Activated CD8-positive, alpha-beta memory T cell treated with anti-CD3 and anti-CD28 coated beads, Interleukin-2, amount 10 ng/mL, durations not matched to agents 7 days and 5 days (primary cell): ENCODE measurements around the gene KRTAP5-8. TPM values are rescaled to one million over a fixed set of nuclear protein-coding genes. Genes with fewer than 3 reads are reported as not detected.
"Not testable (repeated sequence)": the region's sequence is repeated elsewhere in the genome, so short reads cannot be mapped to it uniquely, and the experiment has no call there.

ENCODE experiments used
- ATAC-seq: fragments of 150-1000 bp; cut with Tn5 transposase; one replicate; pipeline ENCODE4 v1.10.0; 2021; ENCODE audit warnings: moderate library complexity
- CTCF ChIA-PET: fragments of 350-600 bp; sonication (Branson Sonifier 250); formaldehyde crosslinking; loops from one replicate; lab custom pipeline; 2021; ENCODE audit warnings: antibody characterized with exemption; lab: Charles Lee
- DNase-seq: peaks from one replicate; pipeline ENCODE4 v3.0.0-alpha.2; 2020
- H3K27ac Mint-ChIP-seq: one replicate; pipeline ENCODE4 v1.8.0; 2021; ENCODE audit warnings: mild to moderate bottlenecking, mixed read lengths
- H3K27me3 Mint-ChIP-seq: one replicate; pipeline ENCODE4 v1.8.0; 2021; ENCODE audit warnings: mixed read lengths
- H3K36me3 Mint-ChIP-seq: one replicate; pipeline ENCODE4 v1.8.0; 2021; ENCODE audit warnings: mild to moderate bottlenecking, mixed read lengths
- H3K4me1 Mint-ChIP-seq: one replicate; pipeline ENCODE4 v1.8.0; 2021; ENCODE audit warnings: mixed read lengths
- H3K4me3 Mint-ChIP-seq: one replicate; pipeline ENCODE4 v1.8.0; 2021; ENCODE audit warnings: mild to moderate bottlenecking, moderate library complexity, mixed read lengths
- H3K9me3 Mint-ChIP-seq: one replicate; pipeline ENCODE4 v1.8.0; 2022; ENCODE audit warnings: low read depth, mixed read lengths
- total RNA-seq, 2 experiments: library from RNA; stranded (reverse); gene quantifications; one replicate each; pipeline ENCODE4 v1.2.3, GENCODE V29; 2021

Gene KRTAP5-8, protein sequence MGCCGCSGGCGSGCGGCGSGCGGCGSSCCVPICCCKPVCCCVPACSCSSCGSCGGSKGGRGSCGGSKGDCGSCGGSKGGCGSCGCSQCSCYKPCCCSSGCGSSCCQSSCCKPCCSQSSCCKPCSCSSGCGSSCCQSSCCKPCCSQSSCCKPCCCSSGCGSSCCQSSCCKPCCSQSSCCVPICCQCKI
- not detected for total RNA-seq

DNA sequence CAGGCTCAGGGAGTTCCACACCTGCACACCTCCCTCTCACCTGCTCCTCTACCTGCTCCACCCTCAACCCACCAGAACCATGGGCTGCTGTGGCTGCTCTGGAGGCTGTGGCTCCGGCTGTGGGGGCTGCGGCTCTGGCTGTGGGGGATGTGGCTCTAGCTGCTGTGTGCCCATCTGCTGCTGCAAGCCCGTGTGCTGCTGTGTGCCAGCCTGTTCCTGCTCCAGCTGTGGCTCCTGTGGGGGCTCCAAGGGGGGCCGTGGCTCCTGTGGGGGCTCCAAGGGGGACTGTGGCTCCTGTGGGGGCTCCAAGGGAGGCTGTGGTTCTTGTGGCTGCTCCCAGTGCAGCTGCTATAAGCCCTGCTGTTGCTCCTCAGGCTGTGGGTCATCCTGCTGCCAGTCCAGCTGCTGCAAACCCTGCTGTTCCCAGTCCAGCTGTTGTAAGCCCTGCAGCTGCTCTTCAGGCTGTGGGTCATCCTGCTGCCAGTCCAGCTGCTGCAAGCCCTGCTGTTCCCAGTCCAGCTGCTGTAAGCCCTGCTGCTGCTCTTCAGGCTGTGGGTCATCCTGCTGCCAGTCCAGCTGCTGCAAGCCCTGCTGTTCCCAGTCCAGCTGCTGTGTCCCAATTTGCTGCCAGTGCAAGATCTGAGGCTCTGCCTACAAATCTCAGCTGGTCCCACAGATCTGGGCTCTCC lies at the start of gene KRTAP5-8:
Gene KRTAP5-8 (plus strand): TSS at position 49 of the 689 bp plus-strand sequence. CDS start 31 bp downstream, at position 80.
- H3K27ac Mint-ChIP-seq, H3K27me3 Mint-ChIP-seq, H3K4me3 Mint-ChIP-seq, H3K36me3 Mint-ChIP-seq, CTCF ChIA-PET, H3K9me3 Mint-ChIP-seq, H3K4me1 Mint-ChIP-seq, ATAC-seq: not testable (repeated sequence)
- peak; percentile 16 for DNase-seq

DNA sequence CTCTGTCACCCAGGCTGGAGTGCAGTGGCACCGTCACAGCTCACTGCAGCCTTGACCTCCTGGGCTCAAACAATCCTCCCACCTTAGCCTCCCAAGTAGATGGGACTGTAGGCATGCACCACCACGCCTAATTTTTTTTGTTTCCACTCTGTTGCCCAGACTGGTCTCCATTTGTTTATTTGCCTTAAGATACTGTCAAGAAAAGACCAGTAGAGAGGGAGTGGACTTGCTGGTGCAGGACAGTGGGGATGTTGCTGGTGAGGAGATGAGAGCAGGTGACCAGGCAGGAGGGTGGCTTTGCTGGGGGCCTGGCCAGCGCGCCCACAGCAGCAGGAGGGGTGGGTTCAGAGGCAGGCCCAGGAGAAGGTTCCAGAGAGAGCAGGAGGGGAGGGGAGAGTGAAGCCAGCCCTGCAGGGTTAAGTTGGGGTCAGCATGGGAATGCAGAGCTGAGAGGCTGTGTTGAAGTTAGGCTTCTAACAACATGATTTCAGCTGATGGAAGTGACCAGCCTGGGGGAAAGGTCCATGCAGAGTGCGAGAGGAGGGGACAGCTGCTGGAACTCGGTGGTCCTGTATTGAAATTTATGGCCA lies 49.0 kb upstream of the KRTAP5-8 start:
- no peak for DNase-seq
- CTCF ChIA-PET = no interaction called here
- H3K27me3 Mint-ChIP-seq = no peaks in the 10 kb centered on the region
- no peak overlapping the region for H3K4me3 Mint-ChIP-seq
- peak overlapping the region; percentile 68 for H3K27ac Mint-ChIP-seq
- no peaks in the 10 kb centered on the region for H3K9me3 Mint-ChIP-seq
- H3K4me1 Mint-ChIP-seq = peaks cover 20% of the 10 kb centered on the region
- peaks cover 45% of the 10 kb centered on the region for H3K36me3 Mint-ChIP-seq
- ATAC-seq = no peak

DNA sequence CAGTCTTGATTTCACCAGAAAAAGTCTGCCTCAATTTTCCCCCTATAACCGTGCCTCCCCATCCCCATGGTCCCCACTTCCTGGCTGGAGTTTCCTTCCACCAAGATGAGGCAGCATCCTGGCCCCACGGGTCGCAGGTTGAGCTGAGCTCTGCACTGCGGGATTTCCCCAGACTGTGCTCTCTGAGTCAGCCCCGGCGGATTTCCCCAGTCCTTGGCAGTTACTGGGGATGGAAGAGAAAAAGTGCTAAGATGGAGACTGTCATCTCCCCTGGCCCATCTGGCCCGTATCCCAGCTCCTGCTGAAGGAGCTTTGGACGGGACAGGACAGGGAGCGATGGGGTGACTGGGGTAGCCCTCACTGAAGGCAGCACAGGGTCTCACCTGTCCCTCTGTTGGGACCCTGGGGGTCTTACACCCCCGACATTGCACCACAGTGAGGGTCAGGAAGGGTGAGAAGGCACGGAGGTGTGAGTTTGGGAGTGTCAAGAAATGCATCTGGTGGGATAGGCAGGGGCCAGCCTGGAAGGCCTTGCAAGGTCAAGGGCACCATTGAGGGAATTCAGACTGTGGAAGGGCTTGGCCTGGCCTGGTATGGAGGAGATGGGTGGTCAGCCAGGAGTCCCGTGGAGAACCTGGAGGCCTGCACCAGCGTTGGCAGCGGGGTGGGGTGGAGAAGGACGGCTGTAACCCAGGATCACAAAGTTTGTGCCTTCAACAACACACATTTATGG lies 48.3 kb upstream of the KRTAP5-8 start:
- peaks cover 40% of the 10 kb centered on the region for H3K36me3 Mint-ChIP-seq
- no peaks in the 10 kb centered on the region for H3K27me3 Mint-ChIP-seq
- CTCF ChIA-PET = no interaction called here
- peak overlapping the region; percentile 37 for H3K27ac Mint-ChIP-seq
- no peaks in the 10 kb centered on the region for H3K9me3 Mint-ChIP-seq
- ATAC-seq = peak; percentile 57
- peaks cover 20% of the 10 kb centered on the region for H3K4me1 Mint-ChIP-seq
- DNase-seq = peak; percentile 51
- H3K4me3 Mint-ChIP-seq = no peak overlapping the region

DNA sequence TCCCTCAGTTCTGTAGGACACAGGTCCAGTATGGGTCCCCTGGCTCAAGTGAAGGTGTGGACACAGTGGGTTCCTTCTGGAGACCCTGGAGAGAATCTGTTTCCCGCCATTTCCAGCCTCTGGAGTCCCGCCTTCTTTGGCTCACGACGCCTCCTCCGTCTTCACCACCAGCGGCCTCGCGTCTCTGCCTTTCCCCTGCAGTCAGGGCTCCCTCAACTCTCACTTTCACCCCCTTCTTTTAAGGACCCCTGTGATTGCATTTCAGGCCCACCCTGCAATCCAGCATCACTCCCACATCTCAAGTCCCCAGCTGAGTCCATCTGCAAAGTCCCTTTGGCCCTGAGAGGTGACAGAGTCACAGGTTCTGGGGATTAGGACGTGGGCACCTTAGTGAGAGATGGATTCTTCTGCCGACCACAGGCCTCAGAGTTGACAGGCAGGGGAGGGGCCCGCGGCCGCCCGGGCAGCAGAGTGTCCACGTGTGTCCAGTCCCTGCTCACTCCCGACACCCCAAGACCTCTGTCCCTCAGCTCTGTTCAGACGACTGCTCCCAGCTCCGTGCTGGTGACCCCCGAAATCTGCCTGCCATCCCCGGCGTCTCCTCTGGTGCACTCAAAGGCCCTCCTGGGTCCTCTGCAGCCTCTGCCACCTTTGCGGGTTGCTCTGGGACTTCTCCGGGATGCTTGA lies 47.6 kb upstream of the KRTAP5-8 start:
- no peak for ATAC-seq
- H3K36me3 Mint-ChIP-seq = peaks cover 42% of the 10 kb centered on the region

DNA sequence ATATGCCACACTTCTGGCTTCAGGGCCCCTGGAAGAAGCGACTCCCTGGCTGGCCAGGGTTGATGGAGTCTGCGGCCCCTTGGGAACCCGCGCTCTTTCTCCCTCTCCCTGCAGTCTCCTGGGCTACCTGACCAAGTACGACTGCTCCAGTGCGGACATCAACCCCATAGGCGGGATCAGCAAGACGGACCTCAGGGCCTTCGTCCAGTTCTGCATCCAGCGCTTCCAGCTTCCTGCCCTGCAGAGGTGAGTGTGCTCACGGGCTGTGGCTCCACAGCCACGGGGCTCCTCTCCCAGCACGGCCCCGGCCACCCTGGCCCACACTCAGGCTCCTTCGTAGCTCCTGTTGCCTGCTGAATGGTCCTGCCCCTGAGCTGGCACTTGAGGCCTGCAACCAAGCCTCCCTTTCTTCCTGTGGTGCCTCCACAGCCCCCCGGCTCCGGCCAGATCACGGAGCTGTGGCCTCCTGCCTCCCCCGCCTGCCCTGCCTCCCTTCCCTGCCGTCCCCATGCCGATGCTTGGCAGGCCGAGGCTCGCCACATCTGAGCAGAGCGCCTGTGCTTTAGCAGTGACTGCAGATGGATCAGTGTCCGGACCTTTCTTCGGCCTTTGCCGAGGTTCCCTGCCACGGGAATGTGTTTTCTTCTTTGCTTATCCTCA lies 47.0 kb upstream of the KRTAP5-8 start:
- DNase-seq (no peak), ATAC-seq (no peak)
- H3K27me3 Mint-ChIP-seq = no peaks in the 10 kb centered on the region
- H3K4me3 Mint-ChIP-seq = no peak overlapping the region
- H3K36me3 Mint-ChIP-seq = peaks cover 42% of the 10 kb centered on the region
- H3K9me3 Mint-ChIP-seq = no peaks in the 10 kb centered on the region
- peaks cover 20% of the 10 kb centered on the region for H3K4me1 Mint-ChIP-seq
- H3K27ac Mint-ChIP-seq = no peak overlapping the region
- CTCF ChIA-PET = no interaction called here

More for the DNA sequence above, 47.6 kb upstream of the KRTAP5-8 start:
- DNase-seq = no peak
- no peak overlapping the region for H3K4me3 Mint-ChIP-seq
- H3K27me3 Mint-ChIP-seq = no peaks in the 10 kb centered on the region
- H3K9me3 Mint-ChIP-seq = no peaks in the 10 kb centered on the region
- no peak overlapping the region for H3K27ac Mint-ChIP-seq
- peaks cover 20% of the 10 kb centered on the region for H3K4me1 Mint-ChIP-seq
- CTCF ChIA-PET = no interaction called here

DNA sequence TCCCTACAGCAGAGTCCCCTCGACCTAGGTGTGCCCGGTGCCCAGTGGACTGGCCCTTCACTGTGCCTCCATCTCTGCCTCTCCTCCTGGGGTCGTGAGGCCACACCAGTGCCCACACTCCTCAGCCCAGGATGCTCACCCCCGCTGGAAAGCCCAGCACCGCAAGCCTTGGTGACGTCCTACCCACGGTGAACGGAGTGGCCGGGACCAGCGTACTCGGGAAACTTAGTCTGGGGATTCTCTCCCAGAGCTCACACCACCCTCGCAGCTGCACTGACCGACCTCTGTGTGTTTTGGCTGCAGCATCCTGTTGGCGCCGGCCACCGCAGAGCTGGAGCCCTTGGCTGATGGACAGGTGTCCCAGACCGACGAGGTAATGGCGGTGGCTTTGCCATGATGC lies 46.3 kb upstream of the KRTAP5-8 start:
- peaks cover 36% of the 10 kb centered on the region for H3K36me3 Mint-ChIP-seq
- peaks cover 20% of the 10 kb centered on the region for H3K4me1 Mint-ChIP-seq
- H3K27me3 Mint-ChIP-seq = no peaks in the 10 kb centered on the region
- no peak for ATAC-seq
- CTCF ChIA-PET = no interaction called here
- no peak overlapping the region for H3K4me3 Mint-ChIP-seq
- no peak for DNase-seq
- no peak overlapping the region for H3K27ac Mint-ChIP-seq
- no peaks in the 10 kb centered on the region for H3K9me3 Mint-ChIP-seq

DNA sequence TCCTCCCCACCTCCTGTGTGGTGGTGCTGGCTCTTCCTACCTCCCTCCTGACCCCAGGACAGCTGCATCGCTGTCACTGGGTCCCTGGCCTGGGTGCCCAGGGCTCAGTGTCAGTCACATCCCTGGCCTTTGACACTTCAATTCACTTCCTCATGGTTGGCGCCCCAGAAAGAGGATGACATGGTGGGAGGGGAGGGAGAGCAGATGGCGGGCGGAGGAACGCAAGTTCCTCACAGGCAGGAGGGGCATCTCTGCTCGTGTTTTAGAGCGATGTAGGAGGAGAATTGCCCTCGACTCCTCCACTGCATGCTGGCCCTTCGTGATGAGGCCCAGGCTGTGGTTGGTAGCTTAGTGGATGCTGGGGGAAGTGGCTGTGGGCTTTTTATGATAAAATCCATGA lies 45.9 kb upstream of the KRTAP5-8 start:
- no peak for ATAC-seq
- CTCF ChIA-PET = no interaction called here
- H3K4me1 Mint-ChIP-seq = peaks cover 20% of the 10 kb centered on the region
- no peaks in the 10 kb centered on the region for H3K27me3 Mint-ChIP-seq
- no peaks in the 10 kb centered on the region for H3K9me3 Mint-ChIP-seq
- peaks cover 37% of the 10 kb centered on the region for H3K36me3 Mint-ChIP-seq
- no peak overlapping the region for H3K4me3 Mint-ChIP-seq
- H3K27ac Mint-ChIP-seq = no peak overlapping the region
- no peak for DNase-seq

DNA sequence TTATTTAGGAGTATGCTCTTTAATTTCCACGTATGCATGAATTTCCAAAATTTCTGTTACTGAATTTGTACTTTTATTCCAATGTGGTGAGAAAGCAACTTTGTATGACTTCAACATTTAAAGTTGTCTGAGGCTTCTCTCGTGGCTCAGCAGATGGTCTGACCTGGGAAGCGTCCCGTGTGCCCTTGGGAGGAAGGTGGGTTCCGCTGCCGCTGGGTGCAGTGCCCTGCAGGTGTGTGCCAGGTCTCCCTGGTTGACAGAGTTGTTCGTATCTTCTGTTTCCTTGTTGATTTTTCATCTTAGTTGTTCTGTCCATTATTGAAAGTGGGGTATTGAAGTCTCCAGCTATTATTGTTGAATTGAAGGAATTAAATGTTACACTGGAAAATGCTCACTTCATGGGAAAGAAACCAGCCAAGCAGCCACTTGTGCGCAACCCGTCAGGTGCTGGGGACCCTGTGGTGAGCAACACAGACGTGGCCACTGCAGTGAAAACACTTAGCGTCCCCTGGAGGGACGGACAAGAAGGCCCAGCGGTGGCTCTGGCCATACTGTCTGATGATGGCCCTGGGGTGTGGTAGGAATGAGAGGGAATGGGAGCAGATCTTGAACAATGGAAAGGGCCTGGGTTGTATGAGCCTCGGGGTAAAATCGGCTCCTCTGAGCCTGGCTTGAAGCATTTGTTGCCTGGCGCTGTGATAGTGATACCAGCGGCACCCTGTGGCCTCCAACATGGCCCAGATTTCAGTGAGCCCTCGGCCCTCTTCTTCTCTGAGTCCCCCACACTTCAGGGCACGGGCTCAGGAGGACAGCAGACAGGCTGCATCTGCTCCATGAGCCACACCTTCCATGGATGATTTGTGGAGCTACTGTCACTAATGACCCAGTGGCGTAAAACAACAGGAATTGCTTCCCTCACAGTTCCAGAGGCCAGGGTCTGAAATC lies 42.3 kb upstream of the KRTAP5-8 start:
- H3K4me3 Mint-ChIP-seq = no peak overlapping the region
- no peaks in the 10 kb centered on the region for H3K9me3 Mint-ChIP-seq
- no peak overlapping the region for H3K27ac Mint-ChIP-seq
- H3K36me3 Mint-ChIP-seq = peaks cover 52% of the 10 kb centered on the region
- ATAC-seq (no peak), DNase-seq (no peak)
- CTCF ChIA-PET = no interaction called here
- H3K27me3 Mint-ChIP-seq = no peaks in the 10 kb centered on the region
- H3K4me1 Mint-ChIP-seq = no peaks in the 10 kb centered on the region

DNA sequence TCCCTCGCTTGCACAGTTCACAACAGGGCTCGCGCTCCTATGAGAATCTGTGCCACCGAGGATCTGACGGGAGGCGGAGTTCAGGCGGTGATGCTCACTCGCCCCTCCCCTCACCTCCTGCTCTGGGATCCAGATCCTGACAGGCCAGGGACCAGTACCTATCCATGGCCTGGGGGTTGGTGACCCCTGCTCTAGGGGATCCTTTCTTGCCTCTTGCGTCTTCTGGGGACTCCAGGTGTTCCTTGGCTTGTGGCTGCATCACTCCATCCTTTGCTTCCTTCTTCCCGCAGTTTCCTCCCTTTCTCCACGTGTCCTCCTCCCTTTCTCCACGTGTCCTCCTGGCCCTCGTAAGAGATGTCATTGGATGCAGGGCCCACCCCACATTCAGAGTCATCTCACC lies 41.4 kb upstream of the KRTAP5-8 start:
- ATAC-seq (no peak), DNase-seq (no peak)
- H3K36me3 Mint-ChIP-seq = peaks cover 54% of the 10 kb centered on the region
- CTCF ChIA-PET = no interaction called here
- peak overlapping the region; percentile 18 for H3K27ac Mint-ChIP-seq
- H3K4me1 Mint-ChIP-seq = no peaks in the 10 kb centered on the region
- H3K27me3 Mint-ChIP-seq = no peaks in the 10 kb centered on the region
- H3K9me3 Mint-ChIP-seq = no peaks in the 10 kb centered on the region
- no peak overlapping the region for H3K4me3 Mint-ChIP-seq

DNA sequence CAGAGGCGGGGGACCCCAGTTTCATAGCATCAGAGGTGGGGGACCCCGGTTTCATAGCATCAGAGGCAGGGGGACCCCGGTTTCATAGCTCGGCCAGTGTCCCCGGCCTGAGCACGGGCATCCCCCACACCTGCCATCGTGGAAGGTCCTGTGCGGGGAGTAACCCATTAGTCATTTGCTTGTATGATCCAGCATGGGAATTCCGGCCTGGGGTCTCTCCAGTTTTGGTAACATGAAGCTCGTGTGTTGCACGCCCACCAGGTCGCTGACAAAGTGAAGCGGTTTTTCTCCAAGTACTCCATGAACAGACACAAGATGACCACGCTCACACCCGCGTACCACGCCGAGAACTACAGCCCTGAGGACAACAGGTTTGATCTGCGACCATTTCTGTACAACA lies 39.7 kb upstream of the KRTAP5-8 start:
- ATAC-seq (no peak), DNase-seq (peak; percentile 19)
- CTCF ChIA-PET = no interaction called here
- Mint-ChIP-seq H3K27me3 (no peaks in the 10 kb centered on the region), H3K9me3 (no peaks in the 10 kb centered on the region), H3K27ac (no peak overlapping the region), H3K4me1 (no peaks in the 10 kb centered on the region), H3K36me3 (peaks cover 49% of the 10 kb centered on the region), H3K4me3 (no peak overlapping the region)

DNA sequence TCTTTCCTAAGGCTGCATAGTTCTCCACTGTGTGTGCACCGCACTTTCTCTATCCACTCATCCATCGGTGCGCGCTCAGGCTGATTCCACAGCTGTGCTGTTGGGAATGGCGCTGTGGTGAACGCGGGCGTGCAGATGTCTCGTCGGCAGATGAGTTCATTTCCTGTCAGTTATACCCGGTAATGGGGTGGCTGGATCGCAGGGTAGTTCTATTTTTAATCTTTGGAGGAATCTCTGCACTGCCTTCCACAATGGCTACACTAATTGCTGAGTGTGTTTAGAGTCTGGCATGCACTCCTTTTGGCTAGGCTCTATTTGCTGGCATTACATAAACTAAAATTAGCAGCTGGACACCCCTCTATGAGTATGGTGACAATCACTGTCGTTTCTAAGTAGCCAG lies 38.7 kb upstream of the KRTAP5-8 start:
- H3K9me3 Mint-ChIP-seq = no peaks in the 10 kb centered on the region
- no peak for ATAC-seq
- H3K36me3 Mint-ChIP-seq = peaks cover 50% of the 10 kb centered on the region
- H3K27me3 Mint-ChIP-seq = no peaks in the 10 kb centered on the region
- H3K4me3 Mint-ChIP-seq = no peak overlapping the region
- no peaks in the 10 kb centered on the region for H3K4me1 Mint-ChIP-seq
- CTCF ChIA-PET = no interaction called here
- peak; percentile 18 for DNase-seq
- no peak overlapping the region for H3K27ac Mint-ChIP-seq

DNA sequence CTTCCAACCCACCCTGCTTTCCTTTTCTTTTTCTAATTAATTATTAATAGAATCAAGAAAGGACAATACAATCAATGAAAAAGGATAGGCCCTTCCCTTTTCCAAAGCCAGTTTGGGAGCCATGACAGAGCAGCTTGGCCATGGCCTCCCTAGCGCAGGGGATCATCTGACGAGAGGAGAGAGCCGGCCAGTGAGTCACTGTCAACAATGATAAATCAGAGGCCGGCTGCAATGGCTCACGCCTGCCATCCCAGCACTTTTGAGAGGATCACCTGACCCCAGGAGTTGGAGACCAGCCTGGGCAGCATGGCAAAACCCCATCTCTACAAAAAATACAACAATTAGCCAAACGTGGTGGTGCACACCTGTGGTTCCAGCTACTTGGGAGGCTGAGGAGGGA lies 38.3 kb upstream of the KRTAP5-8 start:
- Mint-ChIP-seq H3K4me1 (no peaks in the 10 kb centered on the region), H3K4me3 (no peak overlapping the region), H3K27ac (no peak overlapping the region), H3K27me3 (no peaks in the 10 kb centered on the region), H3K9me3 (no peaks in the 10 kb centered on the region), H3K36me3 (peaks cover 51% of the 10 kb centered on the region)
- DNase-seq (peak; percentile 15), ATAC-seq (no peak)
- CTCF ChIA-PET = no interaction called here
